PC-9 (cell line): ENCODE results near the gene CCDC54. TPM values are rescaled to one million over a fixed set of nuclear protein-coding genes. Genes with fewer than 3 reads are reported as not detected.
"Not testable (repeated sequence)": the region's sequence is repeated elsewhere in the genome, so short reads cannot be mapped to it uniquely, and the experiment has no call there.

Experiments
- Bru-seq: library from RNA; stranded (reverse); fragments of 400-500 nt; gene quantifications from one replicate; lab custom pipeline; 2021; lab: Mats Ljungman, UMichigan
- BruChase-seq, 2 experiments: library from RNA; stranded (reverse); fragments of 400-500 nt; gene quantifications; one replicate each; lab custom pipeline; 2021; lab: Mats Ljungman, UMichigan
- BruUV-seq: library from RNA; stranded (reverse); fragments of 400-500 nt; replicated peaks from 2 replicates; lab custom pipeline; 2021; lab: Mats Ljungman, UMichigan
- CTCF ChIA-PET: fragments of 300-600 bp; sonication (Branson Sonifier 250); formaldehyde crosslinking; loops from one replicate; lab custom pipeline; 2022; ENCODE audit warnings: antibody characterized with exemption; lab: Charles Lee
- POLR2A ChIA-PET: fragments of 300-600 bp; sonication (Branson Sonifier 250); formaldehyde crosslinking; loops from one replicate; lab custom pipeline; 2022; ENCODE audit warnings: antibody characterized with exemption; ENCODE audit not compliant: unreplicated experiment; lab: Charles Lee
- DNase-seq, 2 experiments: peaks; one replicate each; pipeline versions ENCODE4 v3.0.0 to v3.0.0-alpha.2; 2015 to 2022; ENCODE audit warnings: mixed read lengths in 1 of 2
- H2AFZ ChIP-seq: fragments of 200-600 bp; sonication (generic); 2 replicates; pipeline ENCODE4 v1.8.1; 2017; ENCODE audit warnings: antibody characterized with exemption
- H3F3A ChIP-seq: fragments of 200-600 bp; sonication (generic); 2 replicates; pipeline ENCODE4 v1.8.1; 2017; ENCODE audit warnings: antibody characterized with exemption, mild to moderate bottlenecking, low read depth; ENCODE audit not compliant: insufficient read depth
- H3K27ac ChIP-seq: fragments of 200-600 bp; sonication (generic); 2 replicates; pipeline ENCODE4 v1.6.1; 2016; ENCODE audit warnings: mixed run types
- H3K27me3 ChIP-seq: fragments of 200-600 bp; sonication (generic); 2 replicates; pipeline ENCODE4 v1.6.1; 2016; ENCODE audit warnings: low read depth, mixed run types; ENCODE audit not compliant: insufficient read depth
- H3K36me3 ChIP-seq: fragments of 200-600 bp; sonication (generic); 2 replicates; pipeline ENCODE4 v1.6.1; 2016; ENCODE audit warnings: low read depth, mixed run types
- H3K4me1 ChIP-seq: fragments of 200-600 bp; sonication (generic); replicated peaks from 2 replicates; pipeline ENCODE4 v1.6.1; 2016; ENCODE audit warnings: mixed run types; ENCODE audit not compliant: insufficient read depth
- H3K4me2 ChIP-seq: fragments of 200-600 bp; sonication (generic); 2 replicates; pipeline ENCODE4 v1.6.1; 2017; ENCODE audit warnings: mixed run types
- H3K4me3 ChIP-seq: fragments of 200-600 bp; sonication (generic); 2 replicates; pipeline ENCODE4 v1.6.1; 2016; ENCODE audit warnings: mixed run types
- H3K79me2 ChIP-seq: fragments of 200-600 bp; sonication (generic); 2 replicates; pipeline ENCODE4 v1.6.1; 2017; ENCODE audit warnings: low read depth, mixed run types
- H3K9me2 ChIP-seq: fragments of 200-600 bp; sonication (generic); 2 replicates; pipeline ENCODE4 v1.8.1; 2017; ENCODE audit warnings: mild to moderate bottlenecking; ENCODE audit not compliant: insufficient read depth
- H3K9me3 ChIP-seq: fragments of 200-600 bp; sonication (generic); 2 replicates; pipeline ENCODE4 v1.8.1; 2016; ENCODE audit warnings: low read depth; ENCODE audit not compliant: insufficient read depth
- H4K20me1 ChIP-seq: fragments of 200-600 bp; sonication (generic); 2 replicates; pipeline ENCODE4 v1.8.1; 2017; ENCODE audit not compliant: insufficient read depth
- CTCF ChIP-seq: fragments of 200-600 bp; sonication (generic); conservative IDR thresholded peaks from 2 replicates; pipeline ENCODE4 v1.6.1; 2017; ENCODE audit warnings: mixed run types, antibody characterized with exemption, mild to moderate bottlenecking, moderate library complexity
- EZH2 ChIP-seq: fragments of 200-600 bp; sonication (generic); IDR thresholded peaks from 2 replicates; pipeline ENCODE4 v1.8.0; 2017; ENCODE audit warnings: antibody characterized with exemption, low read depth
- intact Hi-C: fragments of 100-400 bp; cut with micrococcal nuclease; formaldehyde crosslinking; loops from one replicate; pipeline ENCODE4 v1.10.0; 2022; ENCODE audit not compliant: unreplicated experiment
- long read RNA-seq: library from polyadenylated mRNA; stranded (forward); transcript quantifications from one replicate; pipeline ENCODE4 v2.0.0, GENCODE V29; 2022
- total RNA-seq: library from RNA; stranded (reverse); gene quantifications from 2 replicates; pipeline ENCODE4 v1.2.3, GENCODE V29; 2021

CCDC54 gene
- total RNA-seq (not detected in 2 replicates), Bru-seq, nascent RNA (not detected), BruChase-seq, experiment 1, labeled RNA remaining after a 2-hour chase (not detected), BruChase-seq, experiment 2, labeled RNA remaining after a 6-hour chase (not detected)
- long read RNA-seq, result 0 reads

- Histone ChIP-seq H3K9me2 (no peaks in the 10 kb centered on the region; the same call in 1 of the 2 replicates), H3K4me1 (peaks cover 12% of the 10 kb centered on the region), H3K27me3 (no peaks in the 10 kb centered on the region), H3K27ac (no peak within 1 kb of the TSS), H3K79me2 (no peaks in the 10 kb centered on the region), H3K36me3 (no peaks in the 10 kb centered on the region), H3K4me2 (no peak within 1 kb of the TSS), H3F3A (0 out of 2 replicates have a peak, but pooled peaks cover 6% of the 10 kb centered on the region), H3K4me3 (no peak within 1 kb of the TSS), H2AFZ (no peak within 1 kb of the TSS), H3K9me3 (no peaks in the 10 kb centered on the region; the same call in 1 of the 2 replicates), H4K20me1 (no peaks in the 10 kb centered on the region)
- DNase-seq, result no peak
- no TSS peak for BruUV-seq
- TF ChIP-seq CTCF (no peak), EZH2 (no peak)
- intact Hi-C loops, result loop anchor here (2.0 kb wide), 1 partner anchor 16 kb away; no protein-coding TSS in a partner anchor
- ChIA-PET CTCF (no interaction called here), POLR2A (no interaction called here)
Observed at GRCh38 chr3:107377151-107377550, at the start of gene CCDC54. CCDC54 (plus strand) TSS chr3:107377439; CDS start chr3:107377588, 149 bp downstream.

GRCh38 chr3:107328069-107328468, 49.2 kb upstream of the CCDC54 start:
- CTCF ChIA-PET, result no interaction called here
- Histone ChIP-seq H3K4me1 (no peaks in the 10 kb centered on the region), H4K20me1 (no peaks in the 10 kb centered on the region), H3K9me2 (no peaks in the 10 kb centered on the region), H3F3A (no peaks in the 10 kb centered on the region), H3K27ac (no peak overlapping the region), H3K27me3 (no peaks in the 10 kb centered on the region), H3K79me2 (no peaks in the 10 kb centered on the region), H3K9me3 (no peaks in the 10 kb centered on the region), H3K36me3 (no peaks in the 10 kb centered on the region), H2AFZ (no peak overlapping the region), H3K4me3 (no peak overlapping the region), H3K4me2 (no peak overlapping the region)
- TF ChIP-seq EZH2 (no peak), CTCF (no peak)
- no peak for DNase-seq
- BruUV-seq, result no TSS peak
- intact Hi-C loops, result no loop called here
- POLR2A ChIA-PET, result no interaction called here

GRCh38 chr3:107329088-107329487, 48.2 kb upstream of the CCDC54 start:
- TF ChIP-seq CTCF (no peak), EZH2 (no peak)
- BruUV-seq, result no TSS peak

GRCh38 chr3:107339690-107340089, 37.5 kb upstream of the CCDC54 start:
- POLR2A ChIA-PET, H3K4me2 ChIP-seq, H3K36me3 ChIP-seq, BruUV-seq, DNase-seq, intact Hi-C loops, H2AFZ ChIP-seq, H3K79me2 ChIP-seq, H3K9me3 ChIP-seq, H3K27ac ChIP-seq, H3F3A ChIP-seq, H3K4me1 ChIP-seq, H3K9me2 ChIP-seq, CTCF ChIA-PET, H3K4me3 ChIP-seq, H4K20me1 ChIP-seq, H3K27me3 ChIP-seq: not testable (repeated sequence)

More at GRCh38 chr3:107329088-107329487, 48.2 kb upstream of the CCDC54 start:
- H4K20me1 ChIP-seq, result no peaks in the 10 kb centered on the region
- no peak overlapping the region for H3K27ac ChIP-seq
- no peak for DNase-seq
- H3K4me3 ChIP-seq, result no peak overlapping the region
- POLR2A ChIA-PET, result no interaction called here
- intact Hi-C loops, result no loop called here
- H2AFZ ChIP-seq, result no peak overlapping the region
- H3K4me2 ChIP-seq, result no peak overlapping the region
- no peaks in the 10 kb centered on the region for H3K9me3 ChIP-seq
- H3K27me3 ChIP-seq, result no peaks in the 10 kb centered on the region
- H3F3A ChIP-seq, result no peaks in the 10 kb centered on the region
- H3K9me2 ChIP-seq, result no peaks in the 10 kb centered on the region
- H3K36me3 ChIP-seq, result no peaks in the 10 kb centered on the region
- CTCF ChIA-PET, result no interaction called here
- H3K4me1 ChIP-seq, result no peaks in the 10 kb centered on the region
- H3K79me2 ChIP-seq, result no peaks in the 10 kb centered on the region
